ENCODE data around the gene KCNAB2. TPM values are rescaled to one million over a fixed set of nuclear protein-coding genes. Genes with fewer than 3 reads are reported as not detected.

KCNAB2 gene
- 9.6 and 11.0 TPM in 2 replicates for total RNA-seq (2022)
- percentile 46 among the genes with signal in this experiment for Bru-seq, nascent RNA
- percentile 52 among the genes with signal in this experiment for BruChase-seq, experiment 1, labeled RNA remaining after a 2-hour chase
- BruChase-seq, experiment 2, labeled RNA remaining after a 6-hour chase: percentile 52 among the genes with signal in this experiment
- long read RNA-seq, full-length matches to known transcripts: 5 of 10 reads
- long read RNA-seq, partial matches to known transcripts: 0 of 10 reads
- long read RNA-seq, other reads (novel, unspliced or antisense): 5 of 10 reads

DNA sequence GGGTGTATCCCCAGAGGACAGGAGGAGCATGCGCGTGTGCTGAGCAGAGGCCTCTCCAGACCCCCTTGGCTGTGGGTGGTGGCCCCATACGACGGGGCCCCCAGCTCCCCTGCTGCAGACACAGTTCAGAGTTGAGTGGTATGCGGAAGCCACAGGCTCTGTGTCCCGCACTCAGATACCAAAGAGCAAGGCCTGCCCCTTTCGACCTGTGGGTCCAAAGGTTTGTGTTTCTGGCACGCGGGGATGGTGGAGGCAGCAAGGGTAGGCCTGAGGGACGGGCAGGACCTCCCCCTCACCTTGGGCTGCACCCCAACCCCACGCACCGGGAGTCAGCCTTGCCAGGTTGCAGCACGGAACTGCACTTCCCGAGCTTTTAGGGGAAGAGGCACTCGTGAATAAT, at the start of gene KCNAB2:
TSS of gene KCNAB2 (plus strand) at position 328 of the 400 bp plus-strand sequence. CDS start 5,649 bp downstream, outside the sequence.
- Mint-ChIP-seq H3K27me3 (ENCODE audit: insufficient read depth, unreplicated experiment) (no peaks in the 10 kb centered on the region), H3K9me3 (ENCODE audit: unreplicated experiment) (no peaks in the 10 kb centered on the region), H3K36me3 (ENCODE audit: insufficient read depth, unreplicated experiment) (no peaks in the 10 kb centered on the region), H3K27ac (ENCODE audit: unreplicated experiment) (no peak within 1 kb of the TSS), H3K4me1 (ENCODE audit: low read depth, unreplicated experiment) (no peaks in the 10 kb centered on the region), H3K4me3 (ENCODE audit: unreplicated experiment) (no peak within 1 kb of the TSS)
- DNase-seq: no peak
- ChIA-PET CTCF (interaction anchor here (1.0 kb wide), 1 partner anchor 11 kb away, joined by 5 read pairs; no protein-coding TSS in a partner anchor), POLR2A (interaction anchor here (0.5 kb wide), 1 partner anchor 328 kb away, joined by 4 read pairs; no protein-coding TSS in a partner anchor)
- Histone ChIP-seq H3K27me3 (replicated peaks; ENCODE audit: control insufficient read depth, insufficient read depth, low read length) (no peaks in the 10 kb centered on the region), H3K4me1 (no peaks in the 10 kb centered on the region), H3K4me3 (ENCODE audit: low read depth, low read length) (no peak within 1 kb of the TSS), H3K9me3 (no peaks in the 10 kb centered on the region), H3K36me3 (ENCODE audit: control insufficient read depth, insufficient read depth, low read length) (no peaks in the 10 kb centered on the region)
- TF ChIP-seq, protein P1, sequence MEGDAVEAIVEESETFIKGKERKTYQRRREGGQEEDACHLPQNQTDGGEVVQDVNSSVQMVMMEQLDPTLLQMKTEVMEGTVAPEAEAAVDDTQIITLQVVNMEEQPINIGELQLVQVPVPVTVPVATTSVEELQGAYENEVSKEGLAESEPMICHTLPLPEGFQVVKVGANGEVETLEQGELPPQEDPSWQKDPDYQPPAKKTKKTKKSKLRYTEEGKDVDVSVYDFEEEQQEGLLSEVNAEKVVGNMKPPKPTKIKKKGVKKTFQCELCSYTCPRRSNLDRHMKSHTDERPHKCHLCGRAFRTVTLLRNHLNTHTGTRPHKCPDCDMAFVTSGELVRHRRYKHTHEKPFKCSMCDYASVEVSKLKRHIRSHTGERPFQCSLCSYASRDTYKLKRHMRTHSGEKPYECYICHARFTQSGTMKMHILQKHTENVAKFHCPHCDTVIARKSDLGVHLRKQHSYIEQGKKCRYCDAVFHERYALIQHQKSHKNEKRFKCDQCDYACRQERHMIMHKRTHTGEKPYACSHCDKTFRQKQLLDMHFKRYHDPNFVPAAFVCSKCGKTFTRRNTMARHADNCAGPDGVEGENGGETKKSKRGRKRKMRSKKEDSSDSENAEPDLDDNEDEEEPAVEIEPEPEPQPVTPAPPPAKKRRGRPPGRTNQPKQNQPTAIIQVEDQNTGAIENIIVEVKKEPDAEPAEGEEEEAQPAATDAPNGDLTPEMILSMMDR (IDR thresholded peaks at IDR 0.05; ENCODE audit: insufficient read depth in 1 of 2, low read depth in 1 of 2, low read length in 1 of 2, severe bottlenecking in 1 of 2, unreplicated experiment in 1 of 2): no peak
- intact Hi-C loops (cut with micrococcal nuclease; ENCODE audit: unreplicated experiment): no loop called here
- no TSS peak for BruUV-seq (replicated peaks)

DNA sequence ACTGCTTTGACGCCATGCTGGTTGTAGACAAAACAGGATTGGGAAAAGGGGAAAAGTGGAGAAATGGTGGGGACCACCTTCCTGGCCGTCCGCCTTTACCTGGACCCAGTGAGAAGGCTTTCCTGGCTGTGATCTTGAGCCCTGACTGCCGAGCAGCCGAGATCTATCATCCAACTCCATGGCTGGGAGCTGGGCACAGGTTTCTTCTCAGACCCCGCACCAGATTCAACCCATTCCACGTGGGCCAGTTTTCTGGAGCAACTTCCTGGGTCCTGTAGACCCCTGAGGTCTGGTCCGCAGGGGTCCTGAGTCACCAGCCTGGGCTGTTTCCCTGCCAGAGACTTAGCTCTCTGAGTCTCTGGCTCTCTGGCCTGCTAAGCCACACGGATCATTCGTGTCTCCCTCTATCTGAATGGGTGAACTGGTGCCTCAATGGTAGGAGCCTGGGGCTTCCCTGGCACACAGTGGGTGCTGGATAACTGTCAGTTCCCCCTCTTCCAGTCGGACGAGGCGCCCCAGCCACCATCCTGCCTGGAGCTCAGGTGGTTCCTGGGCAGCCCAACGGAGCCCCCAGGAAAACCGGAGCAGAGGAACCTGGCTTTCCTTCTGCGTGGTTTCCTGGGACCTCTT, 48.9 kb upstream of the KCNAB2 start:
- BruUV-seq (replicated peaks): no TSS peak
- intact Hi-C loops (cut with micrococcal nuclease; ENCODE audit: unreplicated experiment): no loop called here
- Histone ChIP-seq H3K4me1 (peaks cover 5% of the 10 kb centered on the region), H3K27me3 (replicated peaks; ENCODE audit: control insufficient read depth, insufficient read depth, low read length) (no peaks in the 10 kb centered on the region), H3K9me3 (no peaks in the 10 kb centered on the region), H3K36me3 (ENCODE audit: control insufficient read depth, insufficient read depth, low read length) (no peaks in the 10 kb centered on the region), H3K4me3 (ENCODE audit: low read depth, low read length) (no peak overlapping the region)
- peak in 1 of 2 experiments; percentile 7 for DNase-seq
- TF ChIP-seq, protein P1 (IDR thresholded peaks at IDR 0.05; ENCODE audit: insufficient read depth in 1 of 2, low read depth in 1 of 2, low read length in 1 of 2, severe bottlenecking in 1 of 2, unreplicated experiment in 1 of 2): no peak
- Mint-ChIP-seq H3K4me3 (ENCODE audit: unreplicated experiment) (no peak overlapping the region), H3K9me3 (ENCODE audit: unreplicated experiment) (no peaks in the 10 kb centered on the region), H3K27ac (ENCODE audit: unreplicated experiment) (no peak overlapping the region), H3K36me3 (ENCODE audit: insufficient read depth, unreplicated experiment) (no peaks in the 10 kb centered on the region), H3K27me3 (ENCODE audit: insufficient read depth, unreplicated experiment) (no peaks in the 10 kb centered on the region), H3K4me1 (ENCODE audit: low read depth, unreplicated experiment) (peaks cover 7% of the 10 kb centered on the region)
- ChIA-PET POLR2A (no interaction called here), CTCF (no interaction called here)

DNA sequence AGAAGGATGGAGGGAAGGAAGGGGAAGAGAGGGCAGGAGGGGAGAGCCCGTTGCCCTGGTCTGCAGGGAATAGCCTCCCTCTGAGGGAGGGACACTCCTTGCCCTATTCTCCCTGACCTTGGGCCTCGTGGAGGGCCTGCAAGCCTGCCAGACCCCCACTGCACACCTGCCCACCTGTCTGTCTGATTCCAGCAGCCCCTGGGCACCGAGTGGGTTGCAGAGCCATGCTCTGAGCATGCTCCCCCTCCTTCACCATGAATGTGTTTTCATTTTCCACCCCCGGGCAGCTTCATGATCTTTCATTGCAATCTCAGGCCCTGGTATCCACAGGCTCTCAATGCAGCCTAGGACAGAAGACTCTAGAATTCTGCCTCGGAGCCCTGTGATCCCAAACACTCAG, 48.4 kb upstream of the KCNAB2 start:
- TF ChIP-seq, protein P1 (IDR thresholded peaks at IDR 0.05; ENCODE audit: insufficient read depth in 1 of 2, low read depth in 1 of 2, low read length in 1 of 2, severe bottlenecking in 1 of 2, unreplicated experiment in 1 of 2): no peak
- intact Hi-C loops (cut with micrococcal nuclease; ENCODE audit: unreplicated experiment): no loop called here
- DNase-seq: peak in 1 of 2 experiments; percentile 15
- no peaks in the 10 kb centered on the region for H3K9me3 ChIP-seq
- Mint-ChIP-seq H3K27ac (ENCODE audit: unreplicated experiment) (no peak overlapping the region), H3K9me3 (ENCODE audit: unreplicated experiment) (no peaks in the 10 kb centered on the region), H3K4me3 (ENCODE audit: unreplicated experiment) (no peak overlapping the region), H3K4me1 (ENCODE audit: low read depth, unreplicated experiment) (peaks cover 7% of the 10 kb centered on the region), H3K27me3 (ENCODE audit: insufficient read depth, unreplicated experiment) (no peaks in the 10 kb centered on the region), H3K36me3 (ENCODE audit: insufficient read depth, unreplicated experiment) (no peaks in the 10 kb centered on the region)
- ChIA-PET POLR2A (no interaction called here), CTCF (no interaction called here)
- H3K27me3 ChIP-seq (replicated peaks; ENCODE audit: control insufficient read depth, insufficient read depth, low read length): no peaks in the 10 kb centered on the region
- no TSS peak for BruUV-seq (replicated peaks)
- no peaks in the 10 kb centered on the region for H3K36me3 ChIP-seq (ENCODE audit: control insufficient read depth, insufficient read depth, low read length)
- H3K4me1 ChIP-seq: peaks cover 5% of the 10 kb centered on the region
- H3K4me3 ChIP-seq (ENCODE audit: low read depth, low read length): no peak overlapping the region
